Muscle layer of colon (tissue), 2 donors: ENCODE measurements around the gene CD300C.
"Not testable (repeated sequence)": the region's sequence is repeated elsewhere in the genome, so short reads cannot be mapped to it uniquely, and the experiment has no call there.

ENCODE experiments used
- H3K27ac ChIP-seq: one replicate; pipeline ENCODE4 v1.7.0; 2013; ENCODE audit warnings: low read depth, mild to moderate bottlenecking, low read length, moderate library complexity
- H3K27me3 ChIP-seq, 2 donors: one replicate each; pipeline ENCODE4 v1.7.0; 2013; ENCODE audit warnings: low read length in 2 of 2, mild to moderate bottlenecking in 2 of 2; ENCODE audit not compliant: insufficient read depth in 2 of 2, control insufficient read depth in 1 of 2
- H3K36me3 ChIP-seq: one replicate; pipeline ENCODE4 v1.7.0; 2013; ENCODE audit warnings: mild to moderate bottlenecking, low read length; ENCODE audit not compliant: insufficient read depth
- H3K4me1 ChIP-seq: one replicate; pipeline ENCODE4 v1.7.0; 2013; ENCODE audit warnings: mild to moderate bottlenecking, low read length; ENCODE audit not compliant: insufficient read depth
- H3K4me3 ChIP-seq, 2 donors: one replicate each; pipeline ENCODE4 v1.7.0; 2013; ENCODE audit warnings: low read length in 2 of 2, low read depth in 1 of 2, mild to moderate bottlenecking in 1 of 2, moderate library complexity in 1 of 2
- H3K9ac ChIP-seq: one replicate; pipeline ENCODE4 v1.7.0; 2013; ENCODE audit warnings: low read length
- H3K9me3 ChIP-seq: one replicate; pipeline ENCODE4 v1.7.0; 2013; ENCODE audit warnings: mild to moderate bottlenecking, low read length
- donor health status: abdominal sarcoma.
- donor health status: Adenocarcinoma of cecum.

Gene CD300C

GRCh38 chr17:74545843-74546230, at the start of gene CD300C:
TSS of gene CD300C (minus strand) at chr17:74546115. CDS start at chr17:74545782, 333 bp downstream.
- Histone ChIP-seq H3K4me3 (no peak within 1 kb of the TSS), H3K27ac (no peak within 1 kb of the TSS), H3K36me3 (no peaks in the 10 kb centered on the region), H3K9me3 (no peaks in the 10 kb centered on the region), H3K4me1 (no peaks in the 10 kb centered on the region), H3K9ac (no peak within 1 kb of the TSS), H3K27me3 (no peaks in the 10 kb centered on the region)

GRCh38 chr17:74595037-74595750, 49.3 kb upstream of the CD300C start:
- Histone ChIP-seq H3K4me3 (no peak overlapping the region), H3K9ac (no peak overlapping the region), H3K27me3 (peaks cover 0 to 6% of the 10 kb centered on the region in 2 donors), H3K27ac (no peak overlapping the region), H3K36me3 (no peaks in the 10 kb centered on the region), H3K9me3 (no peaks in the 10 kb centered on the region), H3K4me1 (no peaks in the 10 kb centered on the region)

- H3K36me3 ChIP-seq, result no peaks in the 10 kb centered on the region
- no peak within 1 kb of the TSS for H3K27ac ChIP-seq
- H3K4me3 ChIP-seq, result no peak within 1 kb of the TSS
- H3K4me1 ChIP-seq, result no peaks in the 10 kb centered on the region
- H3K27me3 ChIP-seq, result no peaks in the 10 kb centered on the region
- no peaks in the 10 kb centered on the region for H3K9me3 ChIP-seq
- H3K9ac ChIP-seq, result no peak within 1 kb of the TSS
These were observed 46.4 kb upstream of the CD300C start, which contains the start of gene CD300LD for GRCh38 chr17:74592087-74592990. TSS of gene CD300LD (minus strand) at chr17:74592283. CDS start at chr17:74592202, 81 bp downstream.

GRCh38 chr17:74591503-74591902, 45.6 kb upstream of the CD300C start:
- Histone ChIP-seq H3K9me3 (no peaks in the 10 kb centered on the region), H3K4me3 (no peak overlapping the region), H3K27ac (no peak overlapping the region), H3K9ac (no peak overlapping the region), H3K27me3 (no peaks in the 10 kb centered on the region), H3K36me3 (no peaks in the 10 kb centered on the region), H3K4me1 (no peaks in the 10 kb centered on the region)

- Histone ChIP-seq H3K9ac (no peak overlapping the region), H3K36me3 (no peaks in the 10 kb centered on the region), H3K27ac (no peak overlapping the region), H3K27me3 (no peaks in the 10 kb centered on the region), H3K4me1 (no peaks in the 10 kb centered on the region), H3K9me3 (no peaks in the 10 kb centered on the region), H3K4me3 (no peak overlapping the region)
These were observed 39.8 kb upstream of the CD300C start for GRCh38 chr17:74585711-74586110.

GRCh38 chr17:74584292-74585060, 38.6 kb upstream of the CD300C start:
- Histone ChIP-seq H3K27me3 (no peaks in the 10 kb centered on the region), H3K9me3 (no peaks in the 10 kb centered on the region), H3K9ac (no peak overlapping the region), H3K4me1 (no peaks in the 10 kb centered on the region), H3K27ac (no peak overlapping the region), H3K4me3 (no peak overlapping the region), H3K36me3 (no peaks in the 10 kb centered on the region)

- H3K27me3 ChIP-seq, result no peaks in the 10 kb centered on the region
- H3K9ac ChIP-seq, result no peak overlapping the region
- H3K27ac ChIP-seq, result no peak overlapping the region
- no peaks in the 10 kb centered on the region for H3K4me1 ChIP-seq
- H3K36me3 ChIP-seq, result no peaks in the 10 kb centered on the region
- no peak overlapping the region for H3K4me3 ChIP-seq
- no peaks in the 10 kb centered on the region for H3K9me3 ChIP-seq
These were observed 36.7 kb upstream of the CD300C start for GRCh38 chr17:74582633-74583032.

GRCh38 chr17:74579900-74580299, 34.0 kb upstream of the CD300C start:
- no peak overlapping the region for H3K9ac ChIP-seq
- H3K27ac ChIP-seq, result no peak overlapping the region
- H3K4me3 ChIP-seq, result no peak overlapping the region
- no peaks in the 10 kb centered on the region for H3K4me1 ChIP-seq
- no peaks in the 10 kb centered on the region for H3K9me3 ChIP-seq
- H3K36me3 ChIP-seq, result no peaks in the 10 kb centered on the region
- H3K27me3 ChIP-seq, result no peaks in the 10 kb centered on the region

GRCh38 chr17:74578979-74579378, 33.1 kb upstream of the CD300C start:
- no peaks in the 10 kb centered on the region for H3K27me3 ChIP-seq
- H3K9ac ChIP-seq, result no peak overlapping the region
- H3K4me1 ChIP-seq, result no peaks in the 10 kb centered on the region
- no peaks in the 10 kb centered on the region for H3K36me3 ChIP-seq
- H3K9me3 ChIP-seq, result no peaks in the 10 kb centered on the region
- H3K27ac ChIP-seq, result no peak overlapping the region
- H3K4me3 ChIP-seq, result no peak overlapping the region

GRCh38 chr17:74574489-74575142, 28.7 kb upstream of the CD300C start:
- no peak overlapping the region for H3K4me3 ChIP-seq
- H3K4me1 ChIP-seq, result no peaks in the 10 kb centered on the region
- no peak overlapping the region for H3K27ac ChIP-seq
- peaks cover 4% of the 10 kb centered on the region for H3K9me3 ChIP-seq
- H3K36me3 ChIP-seq, result no peaks in the 10 kb centered on the region
- H3K9ac ChIP-seq, result no peak overlapping the region
- no peaks in the 10 kb centered on the region for H3K27me3 ChIP-seq

GRCh38 chr17:74573635-74574034, 27.7 kb upstream of the CD300C start:
- not testable (repeated sequence) for H3K9me3 ChIP-seq, H3K36me3 ChIP-seq, H3K27ac ChIP-seq, H3K27me3 ChIP-seq, H3K4me1 ChIP-seq, H3K4me3 ChIP-seq, H3K9ac ChIP-seq
